GM21619 (cell line): Measurements from ENCODE around the gene PDE2A.

Experiments used
- ATAC-seq: cut with Tn5 transposase; IDR thresholded peaks from one replicate; pipeline ENCODE4 v1.9.1; 2021; ENCODE audit not compliant: unreplicated experiment

Gene PDE2A

GRCh38 chr11:72673943-72674828 lies at the start of gene PDE2A:
PDE2A (minus strand) TSS chr11:72674422; CDS start chr11:72674207, 215 bp downstream.
- ATAC-seq = no peak

- no peak for ATAC-seq
These were observed 49.3 kb upstream of the PDE2A start for GRCh38 chr11:72723508-72723907.

DNA sequence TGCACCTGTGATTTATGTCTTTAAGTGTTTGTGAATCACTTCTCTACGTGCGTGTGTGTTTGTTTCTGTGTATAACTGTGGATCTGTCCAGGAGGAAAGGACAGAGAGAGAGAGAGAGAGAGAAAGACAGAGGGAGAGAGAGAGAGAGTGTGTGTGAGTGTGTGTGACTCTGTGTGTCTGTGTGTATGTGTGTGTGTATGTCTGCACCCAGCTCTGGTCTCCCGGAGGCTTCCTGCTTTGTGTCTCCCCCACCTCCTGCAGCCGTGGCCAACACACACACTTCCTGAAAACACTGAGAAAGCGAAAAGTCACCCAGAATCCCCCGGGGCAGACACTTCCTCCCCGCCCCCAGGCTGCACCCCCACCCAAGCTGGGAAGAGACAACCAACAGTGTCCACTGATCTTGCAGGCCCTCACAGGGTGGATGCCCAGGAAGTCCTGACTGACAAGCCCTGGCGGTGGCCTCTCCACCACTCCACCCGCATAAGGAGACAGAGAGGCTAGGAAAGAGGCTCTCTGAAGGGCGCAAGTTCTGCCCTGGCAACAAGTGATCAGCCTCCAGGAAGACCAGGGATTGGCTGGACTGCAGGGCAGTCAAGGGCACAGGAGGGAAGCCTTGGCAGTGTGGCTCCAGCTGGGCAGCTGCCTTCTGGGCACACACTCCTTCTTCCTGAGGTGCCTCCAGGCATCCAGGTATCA lies 48.0 kb upstream of the PDE2A start:
- peak; percentile 67 for ATAC-seq

DNA sequence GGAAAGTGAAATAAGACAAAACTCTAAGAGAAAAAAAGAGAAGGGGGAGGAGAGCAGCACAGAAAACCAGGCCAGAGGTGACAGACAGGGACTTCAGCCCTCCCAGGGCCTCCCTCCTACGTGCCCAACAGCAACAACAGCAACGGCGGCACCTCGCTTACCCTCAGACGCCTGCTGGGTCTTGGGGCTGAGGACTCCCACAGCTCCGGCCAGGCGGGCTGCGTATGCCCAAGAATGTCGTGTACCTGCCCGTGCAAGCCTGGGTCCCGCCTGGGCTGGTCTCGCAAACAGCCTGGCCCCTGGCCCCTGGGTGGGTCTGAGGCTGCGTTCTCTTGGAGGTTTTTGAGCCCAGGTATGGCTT lies 47.4 kb upstream of the PDE2A start:
- ATAC-seq = no peak

- no peak for ATAC-seq
These were observed 47.1 kb upstream of the PDE2A start for GRCh38 chr11:72721276-72721675.

DNA sequence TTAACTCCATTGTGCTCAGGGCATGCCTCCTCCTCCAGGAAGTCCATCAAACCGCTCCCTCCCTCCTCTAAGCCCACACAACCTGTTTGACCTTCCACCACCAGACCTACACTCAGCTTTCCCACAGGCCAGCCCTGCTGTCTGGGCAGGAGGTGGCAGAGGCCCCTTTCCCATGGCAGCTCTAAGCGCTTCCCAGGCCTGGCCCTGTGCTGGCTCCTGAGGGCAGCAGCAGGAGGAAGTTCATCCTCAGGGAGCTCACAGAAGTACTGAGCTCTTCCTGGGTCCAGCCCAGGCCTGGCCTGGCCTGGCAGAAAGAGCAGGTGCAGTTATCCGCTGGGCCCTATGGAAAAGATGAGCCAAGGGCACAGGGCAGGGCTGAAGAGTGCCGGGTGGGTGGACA lies 46.6 kb upstream of the PDE2A start:
- no peak for ATAC-seq

- ATAC-seq = no peak
These were observed 45.8 kb upstream of the PDE2A start for GRCh38 chr11:72720047-72720446.

DNA sequence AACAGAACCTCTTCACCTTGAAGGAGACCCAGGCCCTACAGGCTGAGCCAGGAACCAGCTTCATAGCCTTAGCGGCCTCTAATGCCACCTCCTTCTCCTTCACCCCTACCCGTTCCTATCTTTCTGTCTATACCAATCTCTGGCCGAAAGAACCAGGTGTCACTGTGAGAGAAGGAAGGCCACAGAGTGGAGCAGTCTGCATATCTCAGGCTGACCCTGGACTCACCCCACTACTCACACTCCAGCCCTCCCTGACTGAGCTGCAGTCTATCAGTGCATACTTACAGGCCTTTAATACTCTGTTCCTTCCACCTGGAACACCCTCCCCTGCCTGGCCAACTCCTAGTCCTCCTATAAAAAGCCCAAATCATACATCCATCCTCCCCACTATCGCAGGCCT lies 45.3 kb upstream of the PDE2A start:
- no peak for ATAC-seq

- no peak for ATAC-seq
These were observed 44.9 kb upstream of the PDE2A start for GRCh38 chr11:72719144-72719543.

GRCh38 chr11:72718101-72718501 lies 43.9 kb upstream of the PDE2A start:
- no peak for ATAC-seq

- no peak for ATAC-seq
These were observed 42.7 kb upstream of the PDE2A start for GRCh38 chr11:72716788-72717435.

DNA sequence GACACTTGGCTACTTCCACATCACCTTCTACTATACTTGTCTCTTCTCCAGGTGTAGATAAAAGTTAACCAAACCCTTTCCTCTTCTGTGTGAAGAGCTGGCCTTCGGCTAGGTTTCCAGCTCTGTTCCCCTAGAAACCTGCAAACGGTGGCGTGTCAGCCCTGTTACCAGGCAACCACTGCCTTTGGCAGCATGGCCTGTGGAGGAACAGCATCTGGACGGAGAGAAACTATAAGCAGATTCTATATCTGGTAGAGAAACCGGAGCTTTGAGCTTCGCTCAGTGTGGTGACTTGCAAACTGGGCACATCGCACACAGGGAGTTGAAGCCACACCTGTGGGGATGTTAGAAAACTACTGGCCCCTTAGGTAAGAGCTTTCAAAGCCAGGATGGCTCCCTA lies 42.1 kb upstream of the PDE2A start:
- ATAC-seq = no peak

DNA sequence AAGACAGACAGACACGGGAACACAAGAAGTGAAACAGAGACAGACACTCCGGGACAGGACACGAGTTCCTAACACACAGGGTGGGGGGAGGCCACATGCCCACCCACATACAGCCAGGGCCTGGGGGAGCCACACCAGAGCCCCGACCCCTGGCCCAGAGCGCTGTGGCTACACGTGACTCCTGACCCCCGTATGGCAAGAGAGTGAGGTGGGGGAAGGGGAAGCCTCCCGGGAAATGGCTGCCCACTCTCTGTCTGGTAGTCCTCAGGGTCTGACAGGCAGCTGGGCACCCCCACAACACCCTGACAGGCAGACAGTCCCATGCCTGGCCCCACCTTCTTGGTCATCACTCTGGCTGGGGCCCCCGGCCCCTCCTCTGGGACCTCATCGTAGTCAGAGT lies 38.6 kb upstream of the PDE2A start:
- no peak for ATAC-seq

DNA sequence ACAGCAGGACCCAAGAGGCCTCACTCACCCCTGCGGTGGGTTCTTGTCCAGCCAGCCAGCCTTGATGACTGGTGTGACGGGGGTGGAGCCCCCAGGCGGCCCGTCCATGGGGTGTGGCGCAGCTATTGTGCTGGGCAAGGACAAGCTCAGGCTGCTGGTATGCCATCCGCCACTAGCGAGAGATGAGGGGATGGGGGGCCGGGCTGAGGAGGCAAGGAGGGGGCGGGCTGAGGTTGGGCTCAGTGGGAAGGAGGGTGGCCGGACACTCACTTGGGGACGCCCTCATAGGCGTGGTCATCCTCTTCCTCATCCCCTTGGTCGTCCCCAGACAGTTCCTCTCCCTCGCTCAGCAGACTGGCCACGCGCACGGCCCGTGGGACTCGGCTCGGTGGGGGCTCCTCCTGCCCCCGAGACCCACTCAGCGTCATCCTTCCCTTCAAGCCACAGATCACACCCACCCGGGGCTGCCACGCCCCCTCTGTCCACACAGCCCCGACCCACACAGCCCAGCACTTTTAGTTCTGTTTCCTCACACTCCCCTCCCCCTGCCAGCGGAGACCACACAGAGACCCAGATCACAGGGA lies 38.0 kb upstream of the PDE2A start:
- ATAC-seq = no peak

GRCh38 chr11:72711141-72711540 lies 36.9 kb upstream of the PDE2A start:
- no peak for ATAC-seq

- ATAC-seq = no peak
These were observed 36.1 kb upstream of the PDE2A start for GRCh38 chr11:72710278-72710677.

GRCh38 chr11:72709478-72710238 lies 35.4 kb upstream of the PDE2A start:
- ATAC-seq = no peak

DNA sequence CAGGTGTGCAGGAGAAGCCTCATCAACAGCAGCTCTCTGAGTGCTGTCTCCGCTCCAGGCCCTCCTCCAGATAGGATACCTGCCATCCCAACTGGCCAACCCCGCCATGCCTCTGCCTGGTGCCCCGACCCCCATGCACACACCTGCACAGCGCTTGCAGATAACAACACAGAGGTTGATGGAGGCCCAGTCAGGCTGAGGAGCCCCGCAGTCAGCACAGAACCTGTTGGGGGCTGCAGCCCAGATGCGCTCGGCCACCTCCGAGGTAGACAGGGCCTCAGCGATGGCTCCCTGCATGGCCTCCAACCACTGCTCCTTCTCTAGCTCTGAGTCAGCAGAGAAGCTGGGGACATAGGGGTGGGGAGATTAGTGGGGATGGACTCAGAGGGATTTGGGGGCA lies 32.8 kb upstream of the PDE2A start:
- ATAC-seq = no peak

DNA sequence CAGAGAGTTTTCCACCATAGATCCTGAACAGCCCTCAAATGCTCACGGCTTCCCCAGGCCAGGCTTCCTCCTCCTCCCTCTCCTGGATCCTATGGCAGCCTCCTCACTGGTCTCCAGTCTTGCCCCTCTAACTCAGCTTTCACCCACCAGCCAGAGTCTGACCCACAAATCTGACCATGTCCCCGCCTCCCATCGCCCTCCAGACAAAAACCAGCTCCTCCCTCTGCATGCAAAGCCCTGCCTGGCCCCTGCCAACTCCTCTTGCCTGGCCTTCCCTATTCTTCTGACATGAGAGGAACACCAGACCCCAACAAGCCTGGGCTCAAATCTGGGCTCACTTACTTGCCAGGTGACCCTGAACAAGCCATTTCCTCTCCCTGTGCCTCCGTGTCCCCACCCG lies 32.4 kb upstream of the PDE2A start:
- ATAC-seq = no peak

DNA sequence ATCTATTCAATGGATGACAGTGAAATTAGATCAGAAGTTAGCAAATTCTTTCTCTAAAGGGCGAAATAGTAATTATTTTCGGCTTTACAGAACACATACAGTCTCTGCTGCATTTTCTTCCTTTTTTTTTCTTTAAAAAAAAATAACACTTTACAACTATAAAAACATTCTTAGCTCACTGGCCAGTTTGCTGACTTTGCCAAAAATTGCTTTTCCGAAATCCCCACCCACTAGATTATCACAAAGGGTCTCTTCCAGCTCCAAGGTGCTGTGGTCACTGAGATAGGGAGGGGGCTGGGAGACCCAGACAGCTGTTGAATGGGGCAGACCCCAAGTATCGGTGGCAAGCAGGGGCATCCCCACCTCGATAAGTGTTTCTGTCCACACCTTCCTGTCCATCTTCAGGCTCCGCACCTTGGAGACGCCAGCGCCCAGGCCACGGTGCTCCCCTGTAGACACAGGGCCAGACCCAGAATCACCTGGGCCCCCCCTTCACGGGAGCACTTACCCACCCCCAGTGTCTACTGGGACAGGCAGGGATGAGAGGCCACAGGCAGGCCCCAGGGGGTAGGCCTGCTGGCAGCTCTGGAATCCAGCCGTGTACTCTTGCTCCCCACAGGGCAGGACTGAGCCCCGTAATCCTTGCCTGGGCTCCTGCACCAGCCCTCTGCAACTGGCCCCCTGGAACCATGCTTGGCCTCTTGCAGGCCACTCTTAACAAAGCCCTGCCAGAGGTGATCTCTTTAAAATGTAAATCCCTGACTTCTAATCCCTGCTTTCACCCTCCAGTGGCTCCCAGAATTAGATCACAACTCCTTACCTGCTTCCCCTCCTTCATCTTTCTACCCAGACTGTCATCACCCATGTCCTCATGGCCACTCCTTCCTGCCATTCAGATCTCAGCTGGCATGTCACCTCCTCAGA lies 31.5 kb upstream of the PDE2A start:
- ATAC-seq = no peak
